SK-N-SH (cell line): ENCODE results near the gene SRP14. TPM values are rescaled to one million over a fixed set of nuclear protein-coding genes. Genes with fewer than 3 reads are reported as not detected.

Experiments used
- CTCF ChIA-PET: fragments of 300-600, 350-600 bp; formaldehyde crosslinking; extraction: SDS; loops from one replicate; lab custom pipeline; 2021; lab: Yijun Ruan, JAX
- POLR2A ChIA-PET: fragments of 350-600 bp; sonication (Branson Sonifier 250); formaldehyde crosslinking; extraction: SDS; loops from one replicate; lab custom pipeline; 2020; ENCODE audit warnings: antibody characterized with exemption, inconsistent platforms; lab: Yijun Ruan, JAX
- DNase-seq: peaks from one replicate; pipeline ENCODE4 v3.0.0; 2012
- H2AFZ ChIP-seq: fragments of 200-600 bp; sonication (generic); 2 replicates; pipeline ENCODE4 v1.8.1; 2016; ENCODE audit warnings: antibody characterized with exemption, mild to moderate bottlenecking, low read depth
- H3F3A ChIP-seq: fragments of 200-600 bp; sonication (generic); replicated peaks from 2 replicates; pipeline ENCODE3; 2016; ENCODE audit warnings: antibody characterized with exemption, mild to moderate bottlenecking; ENCODE audit not compliant: insufficient read depth
- H3K27ac ChIP-seq, 2 experiments: fragments of 200-500 bp in 1 of 2; fragments of 200-600 bp in 1 of 2; sonication (Bioruptor generic) in 1 of 2; sonication (generic), shearing (Covaris generic) in 1 of 2; 2 replicates each; pipeline versions ENCODE4 v1.5.1 to v1.6.1; 2014 to 2016; ENCODE audit warnings: low read depth in 2 of 2, inconsistent platforms in 1 of 2, low read length in 1 of 2, mild to moderate bottlenecking in 1 of 2, mixed read lengths in 1 of 2
- H3K27me3 ChIP-seq: fragments of 200-600 bp; sonication (generic), shearing (Covaris generic); 2 replicates; pipeline ENCODE4 v1.6.1; 2016; ENCODE audit warnings: mixed run types; ENCODE audit not compliant: insufficient read depth
- H3K36me3 ChIP-seq, 2 experiments: fragments of 200-500 bp in 1 of 2; fragments of 200-600 bp in 1 of 2; sonication (Bioruptor generic) in 1 of 2; sonication (generic) in 1 of 2; replicated peaks in 1 of 2; 2 replicates each; pipeline versions ENCODE3 to v1.5.1; 2014 to 2016; ENCODE audit warnings: low read length in 1 of 2, mild to moderate bottlenecking in 1 of 2; ENCODE audit not compliant: insufficient read depth in 2 of 2, control insufficient read depth in 1 of 2
- H3K4me1 ChIP-seq, 2 experiments: fragments of 200-500 bp in 1 of 2; fragments of 200-600 bp in 1 of 2; sonication (Bioruptor generic) in 1 of 2; sonication (generic), shearing (Covaris generic) in 1 of 2; 2 replicates each; pipeline versions ENCODE4 v1.5.1 to v1.6.1; 2014 to 2016; ENCODE audit warnings: low read depth in 1 of 2, low read length in 1 of 2, mixed run types in 1 of 2; ENCODE audit not compliant: insufficient read depth in 2 of 2, control insufficient read depth in 1 of 2
- H3K4me2 ChIP-seq: fragments of 200-600 bp; sonication (generic), shearing (Covaris generic); 2 replicates; pipeline ENCODE4 v1.6.1; 2017; ENCODE audit warnings: mixed run types
- H3K4me3 ChIP-seq, 2 experiments: fragments of 200-500 bp in 1 of 2; fragments of 200-600 bp in 1 of 2; sonication (Bioruptor generic) in 1 of 2; sonication (generic), shearing (Covaris generic) in 1 of 2; 2 replicates each; pipeline versions ENCODE4 v1.5.1 to v1.8.1; 2014 to 2016; ENCODE audit warnings: low read depth in 2 of 2, inconsistent platforms in 1 of 2, low read length in 1 of 2, mild to moderate bottlenecking in 1 of 2, mixed read lengths in 1 of 2, moderate library complexity in 1 of 2
- H3K79me2 ChIP-seq: fragments of 200-600 bp; sonication (generic); 2 replicates; pipeline ENCODE4 v1.8.1; 2017; ENCODE audit warnings: mild to moderate bottlenecking; ENCODE audit not compliant: insufficient read depth
- H3K9ac ChIP-seq: fragments of 200-600 bp; sonication (generic); 2 replicates; pipeline ENCODE4 v1.6.1; 2017; ENCODE audit warnings: mixed run types
- H3K9me2 ChIP-seq: fragments of 200-600 bp; sonication (generic); 2 replicates; pipeline ENCODE4 v1.6.1; 2017; ENCODE audit warnings: mixed run types
- H3K9me3 ChIP-seq: fragments of 200-600 bp; sonication (generic); 2 replicates; pipeline ENCODE4 v1.6.1; 2017; ENCODE audit warnings: mixed run types, mild to moderate bottlenecking, moderate library complexity
- H4K20me1 ChIP-seq: fragments of 200-600 bp; sonication (generic); 2 replicates; pipeline ENCODE4 v1.6.1; 2017; ENCODE audit warnings: mild to moderate bottlenecking, mixed run types; ENCODE audit not compliant: insufficient read depth
- CHD2 ChIP-seq: fragments of 150-350 bp; IDR thresholded peaks from 2 replicates; pipeline ENCODE4 v1.6.1; 2018; ENCODE audit warnings: low read length; ENCODE audit not compliant: partially characterized antibody
- EP300 ChIP-seq, 2 experiments: IDR thresholded peaks; 2 replicates each; pipeline versions ENCODE4 v1.4.0 to v1.6.1; 2012; ENCODE audit warnings: borderline replicate concordance in 1 of 2, low read depth in 1 of 2, low read length in 1 of 2
- FOSL2 ChIP-seq: IDR thresholded peaks from 2 replicates; pipeline ENCODE4 v1.4.0; 2012; ENCODE audit warnings: low read depth, mild to moderate bottlenecking, moderate library complexity, borderline replicate concordance
- FOXJ3 ChIP-seq: sonication (generic); formaldehyde crosslinking; IDR thresholded peaks from 2 replicates; pipeline ENCODE4 v1.5.1; 2020; ENCODE audit warnings: mild to moderate bottlenecking, missing genetic modification reagents
- FOXM1 ChIP-seq: IDR thresholded peaks from 2 replicates; pipeline ENCODE4 v1.4.0; 2012; ENCODE audit warnings: low read depth, mild to moderate bottlenecking
- GABPA ChIP-seq: IDR thresholded peaks from 2 replicates; pipeline ENCODE4 v1.4.0; 2012; ENCODE audit warnings: low read depth, mild to moderate bottlenecking
- IRF3 ChIP-seq: fragments of 150-350 bp; IDR thresholded peaks from 2 replicates; pipeline ENCODE4 v1.6.1; 2016; ENCODE audit warnings: mild to moderate bottlenecking, low read depth, low read length
- JUND ChIP-seq: IDR thresholded peaks from 2 replicates; pipeline ENCODE4 v1.4.0; 2012
- MEF2A ChIP-seq: IDR thresholded peaks from 2 replicates; pipeline ENCODE4 v1.4.0; 2012; ENCODE audit warnings: low read depth, borderline replicate concordance
- NFIC ChIP-seq: IDR thresholded peaks from 2 replicates; pipeline ENCODE4 v1.4.0; 2012; ENCODE audit warnings: borderline replicate concordance
- NRF1 ChIP-seq: IDR thresholded peaks from 2 replicates; pipeline ENCODE4 v1.6.1; 2012; ENCODE audit warnings: low read depth, mild to moderate bottlenecking, low read length
- POLR2AphosphoS5 ChIP-seq: IDR thresholded peaks from 2 replicates; pipeline ENCODE4 v1.6.1; 2012; ENCODE audit warnings: low read depth, low read length
- RAD21 ChIP-seq: IDR thresholded peaks from 2 replicates; pipeline ENCODE4 v1.6.1; 2012; ENCODE audit warnings: mild to moderate bottlenecking, low read length
- REST ChIP-seq: IDR thresholded peaks from 2 replicates; pipeline ENCODE4 v1.6.1; 2012; ENCODE audit warnings: mild to moderate bottlenecking, low read depth, low read length, moderate library complexity
- SIN3A ChIP-seq: IDR thresholded peaks from 2 replicates; pipeline ENCODE4 v1.6.1; 2012; ENCODE audit warnings: low read depth, mild to moderate bottlenecking, low read length, moderate library complexity, borderline replicate concordance
- SMC3 ChIP-seq: IDR thresholded peaks from 2 replicates; pipeline ENCODE4 v1.6.1; 2012; ENCODE audit warnings: low read depth, low read length, improper control_type of control experiment
- TAF1 ChIP-seq: IDR thresholded peaks from 2 replicates; pipeline ENCODE4 v1.6.1; 2012; ENCODE audit warnings: low read depth, mild to moderate bottlenecking, low read length, moderate library complexity, borderline replicate concordance
- TCF12 ChIP-seq: IDR thresholded peaks from 2 replicates; pipeline ENCODE4 v1.4.0; 2012
- YY1 ChIP-seq: IDR thresholded peaks from 2 replicates; pipeline ENCODE4 v1.4.0; 2012; ENCODE audit warnings: low read depth, mild to moderate bottlenecking
- WGBS: methylation state at CpG from one replicate; pipeline ENCODE4 v1.1.6; 2017; ENCODE audit warnings: low lambda C conversion rate; 5-methylcytosine and 5-hydroxymethylcytosine counted together
- polyA plus RNA-seq, 3 experiments: library from polyadenylated mRNA; depleted of rRNA; stranded (reverse); fragments of >200 nt; gene quantifications; 2 replicates each; pipeline ENCODE4 v1.2.3, GENCODE V29; 2012
- TF ChIP-seq, protein P1 (sequence below): IDR thresholded peaks from 2 replicates; pipeline ENCODE4; 2012

The SRP14 gene
- polyA plus RNA-seq, 1 of the 3 experiments (the other 2 are of a cell fraction), result 489 TPM

GRCh38 chr15:40063563-40064011, 24.6 kb upstream of the SRP14 start:
- no peak for TF ChIP-seq MEF2A
- TF ChIP-seq IRF3, result no peak
- TF ChIP-seq SIN3A, result no peak
- no peak for TF ChIP-seq FOXJ3
- no peak for TF ChIP-seq JUND
- no peak for TF ChIP-seq YY1
- TF ChIP-seq FOSL2, result peak; percentile 8; the same call in 1 of the 2 replicates
- TF ChIP-seq CHD2, result no peak
- no peak for TF ChIP-seq RAD21
- TF ChIP-seq, all 33 proteins: peak for 1
- ChIA-PET POLR2A (no interaction called here), CTCF (interaction anchor here (0.6 kb wide), 1 partner anchor 10 kb away, joined by 3 read pairs; no protein-coding TSS in a partner anchor)
- Histone ChIP-seq H3K79me2 (no peaks in the 10 kb centered on the region), H3K9me3 (no peaks in the 10 kb centered on the region), H3K27ac (no peak overlapping the region), H3K4me1 (peaks cover 10 to 22% of the 10 kb centered on the region in 2 experiments), H3K36me3 (no peaks in the 10 kb centered on the region), H3K9me2 (no peaks in the 10 kb centered on the region), H2AFZ (no peak overlapping the region), H3K9ac (no peak overlapping the region), H3K4me3 (no peak overlapping the region), H3F3A (no peaks in the 10 kb centered on the region), H4K20me1 (no peaks in the 10 kb centered on the region), H3K27me3 (no peaks in the 10 kb centered on the region), H3K4me2 (no peak overlapping the region; the same call in 1 of the 2 replicates)
- WGBS, result 80% methylated on average over 1 of the region's 2 CpGs
- DNase-seq, result no peak

DNA sequence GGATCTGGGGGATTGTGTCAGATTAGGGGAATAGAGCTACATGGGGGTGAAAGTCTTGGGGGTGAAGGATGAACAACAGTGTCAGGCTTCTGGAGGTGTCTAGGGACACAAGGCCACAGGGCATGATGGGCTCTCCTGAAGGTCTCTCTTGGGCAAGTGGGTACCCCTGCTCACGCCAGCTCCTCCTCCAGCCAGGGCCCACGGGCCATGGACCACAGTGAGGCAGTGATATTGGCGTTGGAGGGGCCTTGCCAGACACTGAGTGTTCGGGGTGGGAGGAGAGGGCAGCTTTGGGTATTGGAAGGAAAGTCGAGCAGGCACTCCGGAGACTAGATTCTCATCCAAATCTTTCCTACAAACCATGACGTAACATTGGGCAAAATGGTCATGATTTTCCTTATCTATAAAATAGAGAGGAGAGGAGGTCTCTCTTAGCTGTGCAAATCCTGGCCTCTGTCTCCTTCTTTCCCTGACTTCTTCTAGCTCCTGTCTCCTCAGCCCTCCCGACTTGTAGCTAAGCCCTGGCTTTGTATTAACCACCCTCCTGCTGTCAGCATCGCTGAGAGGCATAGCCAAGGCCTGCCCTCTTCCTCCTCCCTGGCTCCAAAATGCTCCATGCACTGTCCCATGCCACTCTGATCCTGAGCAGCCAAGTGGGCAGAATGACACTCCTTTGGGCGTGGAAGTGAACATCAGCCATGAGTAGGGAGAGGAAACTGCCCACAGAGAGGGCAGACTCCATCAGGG, 24.0 kb upstream of the SRP14 start:
- no peak for TF ChIP-seq GABPA
- TF ChIP-seq FOXM1, result no peak
- no peak for TF ChIP-seq POLR2AphosphoS5
- TF ChIP-seq IRF3, result no peak
- no peak for TF ChIP-seq NFIC
- no peak for TF ChIP-seq TCF12
- TF ChIP-seq, protein P1, sequence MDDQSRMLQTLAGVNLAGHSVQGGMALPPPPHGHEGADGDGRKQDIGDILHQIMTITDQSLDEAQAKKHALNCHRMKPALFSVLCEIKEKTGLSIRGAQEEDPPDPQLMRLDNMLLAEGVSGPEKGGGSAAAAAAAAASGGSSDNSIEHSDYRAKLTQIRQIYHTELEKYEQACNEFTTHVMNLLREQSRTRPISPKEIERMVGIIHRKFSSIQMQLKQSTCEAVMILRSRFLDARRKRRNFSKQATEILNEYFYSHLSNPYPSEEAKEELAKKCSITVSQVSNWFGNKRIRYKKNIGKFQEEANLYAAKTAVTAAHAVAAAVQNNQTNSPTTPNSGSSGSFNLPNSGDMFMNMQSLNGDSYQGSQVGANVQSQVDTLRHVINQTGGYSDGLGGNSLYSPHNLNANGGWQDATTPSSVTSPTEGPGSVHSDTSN, result no peak
- TF ChIP-seq NRF1, result no peak
- no peak for TF ChIP-seq EP300 (IDR thresholded peaks at IDR 0.05; ENCODE audit: borderline replicate concordance in 1 of 2, low read depth in 1 of 2, low read length in 1 of 2)
- no peak for TF ChIP-seq REST
- TF ChIP-seq TAF1, result no peak
- TF ChIP-seq SMC3, result no peak
- H3F3A ChIP-seq, result no peaks in the 10 kb centered on the region
- no peak overlapping the region for H3K4me2 ChIP-seq
- H2AFZ ChIP-seq, result no peak overlapping the region
- no peaks in the 10 kb centered on the region for H3K27me3 ChIP-seq
- DNase-seq, result no peak
- no peaks in the 10 kb centered on the region for H3K9me3 ChIP-seq
- POLR2A ChIA-PET, result no interaction called here
- H3K27ac ChIP-seq, result no peak overlapping the region
- no peaks in the 10 kb centered on the region for H3K36me3 ChIP-seq
- no peak overlapping the region for H3K9ac ChIP-seq
- no peaks in the 10 kb centered on the region for H3K9me2 ChIP-seq
- CTCF ChIA-PET, result interaction anchor here (0.6 to 2.4 kb wide), 2 partner anchors 11 to 18 kb away, joined by 3 to 8 read pairs; no protein-coding TSS in a partner anchor
- H3K4me3 ChIP-seq, result no peak overlapping the region
- 91% methylated on average over 10 of the region's 10 CpGs for WGBS
- H3K79me2 ChIP-seq, result no peaks in the 10 kb centered on the region
- no peaks in the 10 kb centered on the region for H4K20me1 ChIP-seq
- peaks cover 10 to 21% of the 10 kb centered on the region in 2 experiments; a peak in 3 of 4 replicates for H3K4me1 ChIP-seq
